CD14-positive monocyte (primary cell): ENCODE data around the gene UBA7. TPM values are rescaled to one million over a fixed set of nuclear protein-coding genes. Genes with fewer than 3 reads are reported as not detected.

Experiments
- DNase-seq, 3 donors: peaks; one replicate each; pipeline ENCODE4 v3.0.0-alpha.2; 2011 to 2022
- H2AFZ ChIP-seq: 2 replicates; pipeline ENCODE4 v1.6.0; 2012; ENCODE audit warnings: mild to moderate bottlenecking, low read depth, low read length, inconsistent platforms; ENCODE audit not compliant: insufficient read depth, poor library complexity, severe bottlenecking
- H3K27ac ChIP-seq, 2 donors: 1 replicate in 1 of 2; 2 replicates in 1 of 2; pipeline ENCODE4 v1.5.1; 2012 to 2013; ENCODE audit warnings: low read length in 2 of 2, control low read depth in 1 of 2, inconsistent platforms in 1 of 2, low read depth in 1 of 2, mild to moderate bottlenecking in 1 of 2
- H3K27me3 ChIP-seq, 2 donors: one replicate each; pipeline versions ENCODE4 v1.6.0 to v1.6.1; 2011 to 2013; ENCODE audit warnings: low read length in 2 of 2; ENCODE audit not compliant: control insufficient read depth in 2 of 2, insufficient read depth in 2 of 2
- H3K36me3 ChIP-seq, 2 donors: replicated peaks in 1 of 2; 1 replicate in 1 of 2; 2 replicates in 1 of 2; pipeline versions ENCODE4 v1.5.1 to v1.6.1; 2012 to 2013; ENCODE audit warnings: low read length in 2 of 2, control low read depth in 1 of 2, inconsistent platforms in 1 of 2, mild to moderate bottlenecking in 1 of 2; ENCODE audit not compliant: insufficient read depth in 2 of 2, control insufficient read depth in 1 of 2
- H3K4me1 ChIP-seq, 2 donors: 1 replicate in 1 of 2; 2 replicates in 1 of 2; pipeline versions ENCODE4 v1.5.1 to v1.6.1; 2012 to 2013; ENCODE audit warnings: low read length in 2 of 2, control low read depth in 1 of 2, inconsistent platforms in 1 of 2, mild to moderate bottlenecking in 1 of 2, moderate library complexity in 1 of 2; ENCODE audit not compliant: insufficient read depth in 2 of 2, control insufficient read depth in 1 of 2
- H3K4me2 ChIP-seq: replicated peaks from 2 replicates; pipeline ENCODE3; 2012; ENCODE audit warnings: low read length, moderate library complexity, mild to moderate bottlenecking; ENCODE audit not compliant: poor library complexity, severe bottlenecking; ENCODE audit errors: extremely low read depth
- H3K4me3 ChIP-seq, 3 experiments: fragments of 200-600 bp in 1 of 3; sonication (generic) in 1 of 3; replicated peaks in 1 of 3; 1 replicate in 2 of 3; 2 replicates in 1 of 3; pipeline ENCODE4 v1.5.1; 2011 to 2013; ENCODE audit warnings: low read length in 3 of 3, mild to moderate bottlenecking in 3 of 3, control low read depth in 2 of 3, low read depth in 2 of 3, inconsistent platforms in 1 of 3, moderate library complexity in 1 of 3
- H3K79me2 ChIP-seq: 2 replicates; pipeline ENCODE4 v1.6.0; 2012; ENCODE audit warnings: mild to moderate bottlenecking, control low read depth, inconsistent platforms, low read length, moderate library complexity; ENCODE audit not compliant: insufficient read depth
- H3K9ac ChIP-seq: 2 replicates; pipeline ENCODE4 v1.6.0; 2017; ENCODE audit warnings: low read length, mild to moderate bottlenecking; ENCODE audit not compliant: insufficient read depth, poor library complexity, severe bottlenecking
- H3K9me3 ChIP-seq, 2 donors: replicated peaks in 1 of 2; 1 replicate in 1 of 2; 2 replicates in 1 of 2; pipeline versions ENCODE4 v1.5.1 to v1.6.1; 2012 to 2013; ENCODE audit warnings: low read length in 2 of 2, control low read depth in 1 of 2; ENCODE audit not compliant: control insufficient read depth in 1 of 2, insufficient read depth in 1 of 2
- H4K20me1 ChIP-seq: 2 replicates; pipeline ENCODE4 v1.6.0; 2012; ENCODE audit warnings: mild to moderate bottlenecking, low read length, control low read depth, moderate library complexity; ENCODE audit not compliant: insufficient read depth
- H3K27ac Mint-ChIP-seq, 7 donors: one replicate each; pipeline ENCODE4 v1.8.0; 2020; ENCODE audit warnings: mild to moderate bottlenecking in 7 of 7, mixed read lengths in 7 of 7, moderate library complexity in 6 of 7, inconsistent platforms in 2 of 7
- H3K27me3 Mint-ChIP-seq, 3 donors: one replicate each; pipeline ENCODE4 v1.8.0; 2021 to 2022; ENCODE audit warnings: low read depth in 3 of 3, mild to moderate bottlenecking in 3 of 3, mixed read lengths in 3 of 3, moderate library complexity in 3 of 3, inconsistent platforms in 1 of 3
- H3K36me3 Mint-ChIP-seq, 2 donors: one replicate each; pipeline ENCODE4 v1.8.0; 2020; ENCODE audit warnings: mixed read lengths in 2 of 2, inconsistent platforms in 1 of 2, mild to moderate bottlenecking in 1 of 2
- H3K4me1 Mint-ChIP-seq: one replicate; pipeline ENCODE4 v1.8.0; 2020; ENCODE audit warnings: mild to moderate bottlenecking, mixed read lengths
- H3K4me3 Mint-ChIP-seq, 2 donors: one replicate each; pipeline ENCODE4 v1.8.0; 2020; ENCODE audit warnings: mild to moderate bottlenecking in 2 of 2, mixed read lengths in 2 of 2, moderate library complexity in 1 of 2
- H3K9me3 Mint-ChIP-seq, 7 donors: one replicate each; pipeline ENCODE4 v1.8.0; 2020 to 2022; ENCODE audit warnings: mixed read lengths in 7 of 7, mild to moderate bottlenecking in 6 of 7, moderate library complexity in 6 of 7, inconsistent platforms in 2 of 7
- WGBS: methylation state at CpG from one replicate; pipeline ENCODE4 v1.1.5; 2013; ENCODE audit warnings: missing lambda C conversion rate; ENCODE audit not compliant: insufficient coverage; 5-methylcytosine and 5-hydroxymethylcytosine counted together
- intact Hi-C, 2 donors: fragments of 100-400 bp; cut with micrococcal nuclease; formaldehyde crosslinking; loops; one replicate each; pipeline versions ENCODE4 v1.15.0 to v1.15.1; 2023
- polyA plus RNA-seq, 3 donors: library from polyadenylated mRNA; depleted of rRNA in 1 of 3; unstranded in 2 of 3; stranded (reverse) in 1 of 3; fragments of 300-500 nt in 2 of 3; fragments of >200 nt in 1 of 3; fragmentation: Illumina TruSeq in 2 of 3; gene quantifications; 1 replicate in 2 of 3; 2 replicates in 1 of 3; pipeline ENCODE4 v1.2.3, GENCODE V29; 2012 to 2021
- TF ChIP-seq, protein P1 (sequence below): fragments of 200-600 bp; IDR thresholded peaks from one replicate; pipeline ENCODE4 v1.8.0; 2022; ENCODE audit warnings: antibody characterized with exemption, mild to moderate bottlenecking

The UBA7 gene
- polyA plus RNA-seq, 3 donors, result 39.1 to 399 (median 43.7) TPM

GRCh38 chr3:49775538-49775937, 38.2 kb downstream of the UBA7 start:
- H4K20me1 ChIP-seq, result peaks cover 96% of the 10 kb centered on the region
- no peaks in the 10 kb centered on the region for H3K9me3 Mint-ChIP-seq
- H3K27ac ChIP-seq, result no peak overlapping the region
- no CpG with 5 or more reads among the region's 3 CpGs for WGBS
- H3K27me3 ChIP-seq, result no peaks in the 10 kb centered on the region
- no peak overlapping the region for H3K9ac ChIP-seq
- no peaks in the 10 kb centered on the region for H3K9me3 ChIP-seq
- no peak overlapping the region for H2AFZ ChIP-seq
- no peak overlapping the region for H3K4me3 ChIP-seq
- peaks cover 24 to 51% of the 10 kb centered on the region in 2 donors for H3K36me3 Mint-ChIP-seq
- H3K27me3 Mint-ChIP-seq, result peaks cover 0 to 2% (median 0%) of the 10 kb centered on the region in 3 donors
- TF ChIP-seq, protein P1, sequence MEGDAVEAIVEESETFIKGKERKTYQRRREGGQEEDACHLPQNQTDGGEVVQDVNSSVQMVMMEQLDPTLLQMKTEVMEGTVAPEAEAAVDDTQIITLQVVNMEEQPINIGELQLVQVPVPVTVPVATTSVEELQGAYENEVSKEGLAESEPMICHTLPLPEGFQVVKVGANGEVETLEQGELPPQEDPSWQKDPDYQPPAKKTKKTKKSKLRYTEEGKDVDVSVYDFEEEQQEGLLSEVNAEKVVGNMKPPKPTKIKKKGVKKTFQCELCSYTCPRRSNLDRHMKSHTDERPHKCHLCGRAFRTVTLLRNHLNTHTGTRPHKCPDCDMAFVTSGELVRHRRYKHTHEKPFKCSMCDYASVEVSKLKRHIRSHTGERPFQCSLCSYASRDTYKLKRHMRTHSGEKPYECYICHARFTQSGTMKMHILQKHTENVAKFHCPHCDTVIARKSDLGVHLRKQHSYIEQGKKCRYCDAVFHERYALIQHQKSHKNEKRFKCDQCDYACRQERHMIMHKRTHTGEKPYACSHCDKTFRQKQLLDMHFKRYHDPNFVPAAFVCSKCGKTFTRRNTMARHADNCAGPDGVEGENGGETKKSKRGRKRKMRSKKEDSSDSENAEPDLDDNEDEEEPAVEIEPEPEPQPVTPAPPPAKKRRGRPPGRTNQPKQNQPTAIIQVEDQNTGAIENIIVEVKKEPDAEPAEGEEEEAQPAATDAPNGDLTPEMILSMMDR, result no peak
- H3K36me3 ChIP-seq, result peaks cover 13 to 57% of the 10 kb centered on the region in 2 donors
- peaks cover 98% of the 10 kb centered on the region for H3K79me2 ChIP-seq
- H3K4me1 ChIP-seq, result no peaks in the 10 kb centered on the region
- intact Hi-C loops, result no loop called here
- peaks cover 6% of the 10 kb centered on the region for H3K4me1 Mint-ChIP-seq
- DNase-seq, result no peak
- H3K4me2 ChIP-seq, result no peak overlapping the region
- H3K4me3 Mint-ChIP-seq, result no peak overlapping the region
- peak overlapping the region in 1 of 7 donors; percentile 74 for H3K27ac Mint-ChIP-seq

- no peak overlapping the region for H3K4me3 ChIP-seq
- no peak for DNase-seq
- Mint-ChIP-seq H3K27ac (peak overlapping the region in 2 of 7 donors; percentile 42 to 61), H3K4me1 (no peaks in the 10 kb centered on the region), H3K9me3 (no peaks in the 10 kb centered on the region), H3K27me3 (peaks cover 0 to 2% (median 0%) of the 10 kb centered on the region in 3 donors), H3K36me3 (peaks cover 30 to 50% of the 10 kb centered on the region in 2 donors), H3K4me3 (no peak overlapping the region)
- intact Hi-C loops, result no loop called here
- peaks cover 18 to 65% of the 10 kb centered on the region in 2 donors for H3K36me3 ChIP-seq
- peaks cover 96% of the 10 kb centered on the region for H4K20me1 ChIP-seq
- 100% methylated on average over 1 of the region's 2 CpGs for WGBS
- H3K9me3 ChIP-seq, result no peaks in the 10 kb centered on the region
- H3K27me3 ChIP-seq, result no peaks in the 10 kb centered on the region
- H3K4me2 ChIP-seq, result no peak overlapping the region
- H3K9ac ChIP-seq, result no peak overlapping the region
- peaks cover 97% of the 10 kb centered on the region for H3K79me2 ChIP-seq
- H2AFZ ChIP-seq, result no peak overlapping the region
- no peaks in the 10 kb centered on the region for H3K4me1 ChIP-seq
- TF ChIP-seq, protein P1, result no peak
- H3K27ac ChIP-seq, result no peak overlapping the region
These were observed 41.0 kb downstream of the UBA7 start for GRCh38 chr3:49772703-49773102.
